ENCODE measurements around the gene SFT2D1. TPM values are rescaled to one million over a fixed set of nuclear protein-coding genes. Genes with fewer than 3 reads are reported as not detected.
"Not testable (repeated sequence)": the region's sequence is repeated elsewhere in the genome, so short reads cannot be mapped to it uniquely, and the experiment has no call there.

Gene SFT2D1
- total RNA-seq, 1 donor from 2014 or later, result 23.5 TPM

DNA sequence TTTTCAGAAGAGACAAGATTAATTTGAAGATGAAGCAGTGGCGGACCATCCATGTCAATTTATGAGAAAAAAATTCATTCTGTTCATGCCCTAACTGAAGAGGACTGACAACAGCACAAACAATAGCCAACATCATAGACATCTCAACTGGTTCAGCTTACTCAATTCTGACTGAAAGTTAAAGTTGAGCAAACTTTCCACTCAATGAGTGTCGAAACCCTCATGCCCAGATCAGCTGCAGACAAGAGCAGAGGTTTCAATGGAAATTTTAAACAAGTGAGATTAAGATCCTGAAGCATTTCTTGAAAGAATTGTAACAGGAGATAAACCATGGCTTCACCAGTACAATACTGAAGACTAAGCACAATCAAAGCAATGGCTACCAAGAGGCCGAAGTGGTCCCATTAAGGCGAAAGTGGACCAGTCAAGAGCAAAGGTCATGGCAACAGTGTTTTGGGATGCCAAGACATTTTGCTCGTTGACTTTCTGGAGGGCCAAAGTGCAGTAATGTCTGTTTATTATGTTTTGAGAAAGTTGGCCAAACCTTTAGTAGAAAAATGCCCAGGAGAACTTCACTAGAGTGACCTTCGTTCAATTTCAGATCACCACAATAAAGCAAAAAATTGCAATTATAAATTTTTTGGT, 6.1 kb upstream of the SFT2D1 start:
- TF ChIP-seq, protein P1, sequence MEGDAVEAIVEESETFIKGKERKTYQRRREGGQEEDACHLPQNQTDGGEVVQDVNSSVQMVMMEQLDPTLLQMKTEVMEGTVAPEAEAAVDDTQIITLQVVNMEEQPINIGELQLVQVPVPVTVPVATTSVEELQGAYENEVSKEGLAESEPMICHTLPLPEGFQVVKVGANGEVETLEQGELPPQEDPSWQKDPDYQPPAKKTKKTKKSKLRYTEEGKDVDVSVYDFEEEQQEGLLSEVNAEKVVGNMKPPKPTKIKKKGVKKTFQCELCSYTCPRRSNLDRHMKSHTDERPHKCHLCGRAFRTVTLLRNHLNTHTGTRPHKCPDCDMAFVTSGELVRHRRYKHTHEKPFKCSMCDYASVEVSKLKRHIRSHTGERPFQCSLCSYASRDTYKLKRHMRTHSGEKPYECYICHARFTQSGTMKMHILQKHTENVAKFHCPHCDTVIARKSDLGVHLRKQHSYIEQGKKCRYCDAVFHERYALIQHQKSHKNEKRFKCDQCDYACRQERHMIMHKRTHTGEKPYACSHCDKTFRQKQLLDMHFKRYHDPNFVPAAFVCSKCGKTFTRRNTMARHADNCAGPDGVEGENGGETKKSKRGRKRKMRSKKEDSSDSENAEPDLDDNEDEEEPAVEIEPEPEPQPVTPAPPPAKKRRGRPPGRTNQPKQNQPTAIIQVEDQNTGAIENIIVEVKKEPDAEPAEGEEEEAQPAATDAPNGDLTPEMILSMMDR (IDR thresholded peaks at IDR 0.05; ENCODE audit: partially characterized antibody, unreplicated experiment), result no peak
- H3K36me3 Mint-ChIP-seq (ENCODE audit: unreplicated experiment), result peaks cover 11% of the 10 kb centered on the region

DNA sequence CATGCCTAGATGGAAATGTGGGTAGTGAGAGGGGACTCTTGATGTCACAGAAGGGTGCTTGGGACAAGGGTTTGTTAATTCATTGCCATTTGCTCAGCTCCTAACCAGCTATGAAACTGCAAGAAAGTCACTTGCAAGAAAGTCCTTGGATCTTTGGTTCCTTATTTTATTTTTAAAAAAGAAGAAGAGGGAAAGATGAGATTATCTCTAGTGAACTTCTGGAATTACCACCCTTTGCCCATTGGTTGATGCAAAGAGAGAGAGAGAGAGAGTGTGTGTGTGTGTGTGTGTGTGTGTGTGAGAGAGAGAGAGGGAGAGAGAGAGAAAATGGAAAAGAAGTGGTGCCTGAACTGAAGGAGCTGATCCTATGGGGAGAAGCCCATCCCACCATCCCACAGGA, 4.6 kb upstream of the SFT2D1 start:
- Mint-ChIP-seq H3K9me3 (ENCODE audit: unreplicated experiment) (peaks cover 2% of the 10 kb centered on the region), H3K4me1 (ENCODE audit: low read depth, unreplicated experiment) (peaks cover 5% of the 10 kb centered on the region), H3K4me3 (ENCODE audit: unreplicated experiment) (no peak overlapping the region), H3K27me3 (ENCODE audit: unreplicated experiment) (peaks cover 2% of the 10 kb centered on the region), H3K36me3 (ENCODE audit: unreplicated experiment) (peaks cover 11% of the 10 kb centered on the region), H3K27ac (ENCODE audit: unreplicated experiment) (no peak overlapping the region)
- DNase-seq, result no peak
- TF ChIP-seq, protein P1 (IDR thresholded peaks at IDR 0.05; ENCODE audit: partially characterized antibody, unreplicated experiment), result no peak

More for the DNA sequence above, 6.1 kb upstream of the SFT2D1 start:
- Mint-ChIP-seq H3K4me3 (ENCODE audit: unreplicated experiment) (no peak overlapping the region), H3K4me1 (ENCODE audit: low read depth, unreplicated experiment) (peaks cover 5% of the 10 kb centered on the region), H3K27me3 (ENCODE audit: unreplicated experiment) (peaks cover 2% of the 10 kb centered on the region), H3K9me3 (ENCODE audit: unreplicated experiment) (no peaks in the 10 kb centered on the region), H3K27ac (ENCODE audit: unreplicated experiment) (no peak overlapping the region)
- DNase-seq, result no peak

DNA sequence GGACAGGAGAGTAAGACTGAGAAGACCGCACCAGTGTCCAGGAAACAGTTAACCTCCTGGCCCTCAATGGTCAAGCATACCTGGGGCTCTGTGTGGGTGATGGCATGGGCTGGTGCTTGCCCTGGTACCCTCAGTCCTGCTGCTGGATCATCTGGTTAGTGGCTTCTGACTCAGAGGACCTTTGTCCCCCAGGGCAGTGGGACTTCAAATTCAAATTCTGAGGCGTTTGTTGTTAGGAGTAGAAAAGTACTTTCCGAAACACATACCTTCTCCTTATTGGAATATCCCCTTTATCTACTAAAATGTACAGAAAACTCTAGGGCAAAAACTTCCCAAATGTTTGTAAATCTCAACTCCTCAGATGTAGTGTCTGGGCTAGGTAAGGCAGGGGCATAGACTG, 4.1 kb upstream of the SFT2D1 start:
- DNase-seq, result no peak
- H3K4me3 Mint-ChIP-seq (ENCODE audit: unreplicated experiment), result no peak overlapping the region
- TF ChIP-seq, protein P1 (IDR thresholded peaks at IDR 0.05; ENCODE audit: partially characterized antibody, unreplicated experiment), result no peak
- peaks cover 11% of the 10 kb centered on the region for H3K36me3 Mint-ChIP-seq (ENCODE audit: unreplicated experiment)
- no peak overlapping the region for H3K27ac Mint-ChIP-seq (ENCODE audit: unreplicated experiment)
- peaks cover 2% of the 10 kb centered on the region for H3K27me3 Mint-ChIP-seq (ENCODE audit: unreplicated experiment)
- peaks cover 5% of the 10 kb centered on the region for H3K9me3 Mint-ChIP-seq (ENCODE audit: unreplicated experiment)
- H3K4me1 Mint-ChIP-seq (ENCODE audit: low read depth, unreplicated experiment), result peaks cover 2% of the 10 kb centered on the region

DNA sequence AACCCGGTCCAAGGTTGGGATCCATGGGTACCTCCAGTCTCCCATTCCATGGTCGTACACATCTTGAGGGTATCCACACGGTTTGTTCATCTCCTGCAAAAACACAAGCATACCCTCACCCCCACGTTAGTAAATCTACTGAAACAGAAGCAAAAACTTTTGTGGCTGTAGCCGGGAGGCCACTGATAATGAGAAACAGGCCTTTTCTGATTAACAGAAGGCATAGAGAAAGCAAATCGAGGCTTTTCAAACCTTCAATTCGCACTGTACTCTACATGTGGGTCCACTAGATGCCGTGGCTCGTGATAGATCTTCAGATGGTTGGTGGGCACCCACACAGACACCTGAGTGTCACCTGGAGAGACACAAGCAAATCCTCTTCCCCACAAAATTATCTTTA, 3.3 kb upstream of the SFT2D1 start:
- H3K4me3 Mint-ChIP-seq (ENCODE audit: unreplicated experiment); DNase-seq; H3K27ac Mint-ChIP-seq (ENCODE audit: unreplicated experiment); H3K27me3 Mint-ChIP-seq (ENCODE audit: unreplicated experiment); H3K9me3 Mint-ChIP-seq (ENCODE audit: unreplicated experiment); H3K4me1 Mint-ChIP-seq (ENCODE audit: low read depth, unreplicated experiment): not testable (repeated sequence)
- peaks cover 11% of the 10 kb centered on the region for H3K36me3 Mint-ChIP-seq (ENCODE audit: unreplicated experiment)

DNA sequence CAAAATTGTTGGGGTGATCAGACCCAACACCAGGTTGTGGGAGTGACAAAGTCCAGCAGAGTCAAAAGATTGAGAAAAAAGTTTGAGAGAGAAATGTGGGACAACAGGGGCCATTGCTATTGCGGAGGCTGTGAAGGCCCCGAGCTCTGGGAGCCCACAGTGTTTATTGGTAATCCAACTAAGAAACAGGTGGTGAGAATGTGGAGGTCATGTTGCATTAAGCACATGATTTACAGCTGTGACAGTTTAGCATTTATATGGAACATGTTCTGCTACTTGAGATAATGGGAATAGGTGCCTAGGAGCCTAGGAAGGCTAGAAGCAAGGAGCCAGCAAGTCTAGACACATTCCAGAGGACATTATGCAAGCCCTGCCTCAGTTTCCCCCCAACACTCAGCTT, 2.6 kb upstream of the SFT2D1 start:
- H3K27ac Mint-ChIP-seq (ENCODE audit: unreplicated experiment); H3K4me1 Mint-ChIP-seq (ENCODE audit: low read depth, unreplicated experiment); H3K36me3 Mint-ChIP-seq (ENCODE audit: unreplicated experiment); H3K9me3 Mint-ChIP-seq (ENCODE audit: unreplicated experiment); H3K27me3 Mint-ChIP-seq (ENCODE audit: unreplicated experiment); DNase-seq; H3K4me3 Mint-ChIP-seq (ENCODE audit: unreplicated experiment): not testable (repeated sequence)

DNA sequence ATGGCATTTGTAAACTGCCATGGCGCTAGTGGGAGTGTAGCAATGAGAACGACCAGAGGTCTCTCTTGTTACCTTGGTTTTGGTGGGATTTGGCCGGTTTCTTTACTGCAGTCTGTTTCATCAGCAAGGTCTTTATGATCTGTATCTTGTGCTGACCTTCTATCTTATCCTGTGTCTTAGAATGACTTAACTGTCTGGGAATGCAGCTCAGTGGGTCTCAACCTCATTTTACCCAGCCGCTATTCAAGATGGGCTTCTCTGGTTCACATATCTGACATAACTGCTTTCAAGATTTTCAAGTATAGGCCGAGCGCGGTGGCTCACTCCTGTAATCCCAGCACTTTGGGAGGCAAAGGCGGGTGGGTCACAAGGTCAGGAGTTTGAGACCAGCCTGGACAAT, 1.9 kb upstream of the SFT2D1 start:
- no peak for DNase-seq
- Mint-ChIP-seq H3K27ac (ENCODE audit: unreplicated experiment) (no peak overlapping the region), H3K9me3 (ENCODE audit: unreplicated experiment) (peaks cover 6% of the 10 kb centered on the region), H3K4me1 (ENCODE audit: low read depth, unreplicated experiment) (peaks cover 2% of the 10 kb centered on the region), H3K36me3 (ENCODE audit: unreplicated experiment) (peaks cover 3% of the 10 kb centered on the region), H3K27me3 (ENCODE audit: unreplicated experiment) (peaks cover 2% of the 10 kb centered on the region), H3K4me3 (ENCODE audit: unreplicated experiment) (no peak overlapping the region)
- TF ChIP-seq, protein P1 (IDR thresholded peaks at IDR 0.05; ENCODE audit: partially characterized antibody, unreplicated experiment), result no peak
